Measurements from ENCODE around the gene MBTD1. TPM values are rescaled to one million over a fixed set of nuclear protein-coding genes. Genes with fewer than 3 reads are reported as not detected.

Gene MBTD1
- total and polyA plus RNA-seq, 10 donors: 9.6 to 45.7 (median 23.6) TPM

DNA sequence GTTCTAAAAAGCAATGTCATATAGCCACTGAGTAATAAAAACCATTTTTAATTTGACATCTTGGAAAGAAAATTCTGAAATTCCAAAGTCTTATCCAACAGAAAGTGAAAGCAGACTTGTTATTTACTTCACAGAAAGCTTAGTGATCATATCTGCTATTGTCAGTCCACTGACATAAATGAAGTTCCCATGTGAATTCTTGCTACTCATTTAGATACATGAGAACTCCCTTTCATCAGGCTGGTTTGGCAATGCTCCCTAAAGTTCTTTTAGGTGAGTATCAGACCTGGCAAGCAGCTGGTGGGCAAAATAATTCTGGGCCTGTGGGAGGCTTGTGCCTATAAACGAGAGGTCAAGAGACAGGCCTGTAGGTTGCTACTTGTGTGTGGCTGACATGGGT lies 70.2 kb downstream of the MBTD1 start:
- H3K36me3 ChIP-seq: peaks cover 0 to 100% (median 66%) of the 10 kb centered on the region in 6 donors
- WGBS, 5 donors: 79 to 88% (median 83%) methylated on average over 1 of the region's 1 CpG
- intact Hi-C loops (cut with DNase I; ENCODE audit: low total_unique reads): no loop called here
- no peak for DNase-seq
- H3K27me3 ChIP-seq (replicated peaks in 1 of 7): no peaks in the 10 kb centered on the region
- TF ChIP-seq, protein P1, sequence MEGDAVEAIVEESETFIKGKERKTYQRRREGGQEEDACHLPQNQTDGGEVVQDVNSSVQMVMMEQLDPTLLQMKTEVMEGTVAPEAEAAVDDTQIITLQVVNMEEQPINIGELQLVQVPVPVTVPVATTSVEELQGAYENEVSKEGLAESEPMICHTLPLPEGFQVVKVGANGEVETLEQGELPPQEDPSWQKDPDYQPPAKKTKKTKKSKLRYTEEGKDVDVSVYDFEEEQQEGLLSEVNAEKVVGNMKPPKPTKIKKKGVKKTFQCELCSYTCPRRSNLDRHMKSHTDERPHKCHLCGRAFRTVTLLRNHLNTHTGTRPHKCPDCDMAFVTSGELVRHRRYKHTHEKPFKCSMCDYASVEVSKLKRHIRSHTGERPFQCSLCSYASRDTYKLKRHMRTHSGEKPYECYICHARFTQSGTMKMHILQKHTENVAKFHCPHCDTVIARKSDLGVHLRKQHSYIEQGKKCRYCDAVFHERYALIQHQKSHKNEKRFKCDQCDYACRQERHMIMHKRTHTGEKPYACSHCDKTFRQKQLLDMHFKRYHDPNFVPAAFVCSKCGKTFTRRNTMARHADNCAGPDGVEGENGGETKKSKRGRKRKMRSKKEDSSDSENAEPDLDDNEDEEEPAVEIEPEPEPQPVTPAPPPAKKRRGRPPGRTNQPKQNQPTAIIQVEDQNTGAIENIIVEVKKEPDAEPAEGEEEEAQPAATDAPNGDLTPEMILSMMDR (IDR thresholded peaks at IDR 0.05 in 8 of 11, conservative IDR thresholded peaks at IDR 0.05 in 3 of 11): no peak
- TF ChIP-seq POLR2AphosphoS5 (IDR thresholded peaks at IDR 0.05) (no peak), POLR2A (IDR thresholded peaks at IDR 0.05) (no peak)
- H3K9me3 ChIP-seq: no peaks in the 10 kb centered on the region
- no peaks in the 10 kb centered on the region for H3K4me1 ChIP-seq
- H3K4me3 ChIP-seq: no peak overlapping the region
- peak overlapping the region in 5 of 8 donors; percentile 17 to 48 (median 31) for H3K27ac ChIP-seq

DNA sequence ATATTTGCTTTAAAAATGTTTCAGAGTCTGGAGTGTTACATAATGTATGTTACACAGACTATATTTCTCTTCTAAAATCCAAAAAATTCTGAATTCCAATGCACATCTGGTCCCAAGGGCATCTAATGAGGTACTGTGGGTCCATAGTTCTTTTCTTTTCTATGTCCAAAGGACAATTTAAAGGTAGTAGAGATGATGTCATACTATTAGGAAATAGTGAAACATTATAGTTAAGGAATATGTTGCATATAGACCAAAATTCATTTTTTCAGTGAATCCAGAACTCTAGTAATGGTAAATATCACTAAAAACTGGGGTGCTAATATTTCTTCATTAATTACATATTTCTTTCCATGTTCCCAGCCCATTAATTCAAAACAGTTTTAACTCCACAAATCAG lies 70.7 kb downstream of the MBTD1 start:
- TF ChIP-seq POLR2AphosphoS5 (IDR thresholded peaks at IDR 0.05) (no peak), POLR2A (IDR thresholded peaks at IDR 0.05) (no peak)
- TF ChIP-seq, protein P1 (IDR thresholded peaks at IDR 0.05 in 8 of 11, conservative IDR thresholded peaks at IDR 0.05 in 3 of 11): no peak
- intact Hi-C loops (cut with DNase I; ENCODE audit: low total_unique reads): no loop called here
- Histone ChIP-seq H3K36me3 (peaks cover 0 to 100% (median 65%) of the 10 kb centered on the region in 6 donors), H3K4me1 (no peaks in the 10 kb centered on the region), H3K27me3 (replicated peaks in 1 of 7) (no peaks in the 10 kb centered on the region), H3K27ac (peak overlapping the region in 3 of 8 donors; percentile 17 to 48 (median 33)), H3K9me3 (no peaks in the 10 kb centered on the region), H3K4me3 (no peak overlapping the region)
- no peak for DNase-seq

DNA sequence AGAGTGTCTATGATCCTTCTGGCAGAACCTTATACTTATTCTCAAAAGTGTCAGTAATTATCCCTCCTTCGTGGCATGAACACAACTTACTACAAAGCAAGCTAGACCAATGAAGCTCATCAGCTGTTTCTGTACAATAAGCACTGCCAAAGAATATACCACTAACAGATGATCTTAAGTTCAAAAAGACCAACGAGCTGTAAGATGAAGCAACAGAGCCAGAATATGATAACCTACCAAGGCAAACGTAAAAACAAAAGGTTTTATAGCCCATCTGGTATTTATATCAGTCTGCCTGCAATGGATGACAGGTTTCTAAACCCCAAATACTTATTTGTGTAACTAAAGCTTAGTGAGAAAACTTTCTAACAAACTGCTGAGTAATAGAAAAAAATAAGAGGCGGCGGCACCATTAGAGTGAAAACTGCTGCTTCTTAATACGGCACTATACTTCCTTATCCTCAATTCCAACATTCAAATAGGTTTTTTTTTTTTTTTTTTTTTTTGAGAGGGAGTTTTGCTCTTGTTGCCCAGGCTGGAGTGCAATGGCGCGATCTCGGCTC lies 71.5 kb downstream of the MBTD1 start:
- intact Hi-C loops (cut with DNase I; ENCODE audit: low total_unique reads): no loop called here
- no peak for TF ChIP-seq POLR2AphosphoS5 (IDR thresholded peaks at IDR 0.05)
- no peak for TF ChIP-seq POLR2A (IDR thresholded peaks at IDR 0.05)
- TF ChIP-seq, protein P1 (IDR thresholded peaks at IDR 0.05 in 8 of 11, conservative IDR thresholded peaks at IDR 0.05 in 3 of 11): no peak
- Histone ChIP-seq H3K4me1 (no peaks in the 10 kb centered on the region), H3K9me3 (no peaks in the 10 kb centered on the region), H3K27ac (no peak overlapping the region), H3K27me3 (replicated peaks in 1 of 7) (no peaks in the 10 kb centered on the region), H3K36me3 (peaks cover 0 to 100% (median 63%) of the 10 kb centered on the region in 6 donors), H3K4me3 (no peak overlapping the region)
- 91 to 93% (median 92%) methylated on average over 9 of the region's 9 CpGs for WGBS, 5 donors
- DNase-seq: no peak

DNA sequence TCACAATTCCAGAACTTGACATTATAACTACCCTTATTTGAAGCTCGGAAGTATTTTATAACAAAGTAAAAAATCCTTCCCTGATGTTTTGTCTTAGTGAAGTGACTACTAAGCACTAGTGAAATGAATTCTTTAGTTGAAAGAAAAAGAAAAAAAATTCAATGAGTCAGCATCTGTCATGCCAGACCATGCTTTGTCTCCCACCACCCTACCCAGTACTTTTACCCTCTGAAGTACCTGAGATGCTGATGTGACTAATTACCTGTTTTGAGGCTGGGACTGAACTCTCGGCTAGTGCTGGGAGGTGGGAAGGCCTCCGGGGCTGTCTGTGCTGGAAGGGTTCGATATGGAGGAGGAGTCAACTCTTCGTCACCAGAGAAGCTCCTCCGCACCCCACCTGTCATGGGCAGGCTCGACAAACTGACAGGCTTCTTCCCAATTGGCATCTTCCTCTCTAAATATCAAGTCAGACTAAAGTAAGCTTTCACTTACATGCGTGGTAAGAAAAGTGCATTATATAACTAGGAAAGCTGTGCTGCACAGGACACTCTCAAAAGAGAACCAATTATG lies 74.0 kb downstream of the MBTD1 start:
- Histone ChIP-seq H3K4me3 (no peak overlapping the region), H3K36me3 (peaks cover 0 to 100% (median 54%) of the 10 kb centered on the region in 6 donors), H3K27ac (no peak overlapping the region), H3K9me3 (no peaks in the 10 kb centered on the region), H3K27me3 (replicated peaks in 1 of 7) (no peaks in the 10 kb centered on the region), H3K4me1 (no peaks in the 10 kb centered on the region)
- intact Hi-C loops (cut with DNase I; ENCODE audit: low total_unique reads): no loop called here
- TF ChIP-seq, protein P1 (IDR thresholded peaks at IDR 0.05 in 8 of 11, conservative IDR thresholded peaks at IDR 0.05 in 3 of 11): no peak
- TF ChIP-seq POLR2AphosphoS5 (IDR thresholded peaks at IDR 0.05) (no peak), POLR2A (IDR thresholded peaks at IDR 0.05) (no peak)
- DNase-seq: no peak
- WGBS, 5 donors: 88 to 97% (median 94%) methylated on average over 8 of the region's 8 CpGs

Data from spleen (tissue), 11 donors.